MG63 (cell line): Measurements from ENCODE around the gene PLPP4. TPM values are rescaled to one million over a fixed set of nuclear protein-coding genes. Genes with fewer than 3 reads are reported as not detected.
A peak's percentile ranks its signal among the peaks of the same experiment; 100 is the strongest.
"Not testable (repeated sequence)": the region's sequence is repeated elsewhere in the genome, so short reads cannot be mapped to it uniquely, and the experiment has no call there.

Experiments used
- DNase-seq: peaks from one replicate; pipeline ENCODE4 v3.0.0-alpha.2; 2020
- H3K27me3 ChIP-seq: fragments of 250-450 bp; sonication (Bioruptor Pico); 2 replicates; pipeline ENCODE4 v1.5.1; 2020; ENCODE audit warnings: mild to moderate bottlenecking, moderate library complexity
- H3K36me3 ChIP-seq: fragments of 250-450 bp; sonication (Bioruptor Pico); 2 replicates; pipeline ENCODE4 v1.5.1; 2020; ENCODE audit warnings: mild to moderate bottlenecking, moderate library complexity
- H3K4me3 ChIP-seq: fragments of 250-450 bp; sonication (Bioruptor Pico); 2 replicates; pipeline ENCODE4 v1.5.1; 2020; ENCODE audit warnings: mild to moderate bottlenecking, moderate library complexity
- H3K9me3 ChIP-seq: fragments of 250-450 bp; sonication (Bioruptor Pico); 2 replicates; pipeline ENCODE4 v1.5.1; 2020; ENCODE audit warnings: mild to moderate bottlenecking, moderate library complexity
- total RNA-seq: library from RNA; depleted of rRNA; stranded (reverse); fragments of >200 nt; shearing (Covaris generic); gene quantifications from 2 replicates; pipeline ENCODE4 v1.2.3, GENCODE V29; 2014; ENCODE audit warnings: low replicate concordance

Gene PLPP4
- total RNA-seq, 1 experiment from 2014 or later, result 3.4 TPM

- Histone ChIP-seq H3K27me3 (peaks cover 3% of the 10 kb centered on the region; the same call in 1 of the 2 replicates), H3K36me3 (no peaks in the 10 kb centered on the region), H3K9me3 (no peaks in the 10 kb centered on the region), H3K4me3 (no peak overlapping the region)
- DNase-seq, result no peak
Observed at GRCh38 chr10:120503689-120504088, 46.7 kb downstream of the PLPP4 start.

- not testable (repeated sequence) for H3K4me3 ChIP-seq, H3K9me3 ChIP-seq, H3K36me3 ChIP-seq, H3K27me3 ChIP-seq, DNase-seq
Observed at GRCh38 chr10:120504227-120504626, 47.2 kb downstream of the PLPP4 start.

GRCh38 chr10:120505056-120505455 lies 48.0 kb downstream of the PLPP4 start:
- H3K27me3 ChIP-seq, result peaks cover 3% of the 10 kb centered on the region; the same call in 1 of the 2 replicates
- no peaks in the 10 kb centered on the region for H3K9me3 ChIP-seq
- H3K36me3 ChIP-seq, result no peaks in the 10 kb centered on the region
- DNase-seq, result no peak
- H3K4me3 ChIP-seq, result no peak overlapping the region

GRCh38 chr10:120505866-120506265 lies 48.8 kb downstream of the PLPP4 start:
- Histone ChIP-seq H3K27me3 (peaks cover 3% of the 10 kb centered on the region; the same call in 1 of the 2 replicates), H3K4me3 (no peak overlapping the region), H3K36me3 (no peaks in the 10 kb centered on the region), H3K9me3 (no peaks in the 10 kb centered on the region)
- DNase-seq, result no peak

GRCh38 chr10:120506674-120507073 lies 49.6 kb downstream of the PLPP4 start:
- Histone ChIP-seq H3K36me3 (no peaks in the 10 kb centered on the region), H3K27me3 (peaks cover 3% of the 10 kb centered on the region; the same call in 1 of the 2 replicates), H3K4me3 (no peak overlapping the region), H3K9me3 (no peaks in the 10 kb centered on the region)
- no peak for DNase-seq

GRCh38 chr10:120507175-120507574 lies 50.1 kb downstream of the PLPP4 start:
- no peak for DNase-seq
- H3K27me3 ChIP-seq, result peaks cover 3% of the 10 kb centered on the region; the same call in 1 of the 2 replicates
- H3K4me3 ChIP-seq, result no peak overlapping the region
- H3K36me3 ChIP-seq, result no peaks in the 10 kb centered on the region
- H3K9me3 ChIP-seq, result no peaks in the 10 kb centered on the region

GRCh38 chr10:120507651-120508050 lies 50.6 kb downstream of the PLPP4 start:
- no peak for DNase-seq
- H3K36me3 ChIP-seq, result no peaks in the 10 kb centered on the region
- H3K27me3 ChIP-seq, result peaks cover 3% of the 10 kb centered on the region; the same call in 1 of the 2 replicates
- no peak overlapping the region for H3K4me3 ChIP-seq
- H3K9me3 ChIP-seq, result no peaks in the 10 kb centered on the region

GRCh38 chr10:120508393-120508792 lies 51.4 kb downstream of the PLPP4 start:
- Histone ChIP-seq H3K9me3 (no peaks in the 10 kb centered on the region), H3K36me3 (no peaks in the 10 kb centered on the region), H3K4me3 (no peak overlapping the region), H3K27me3 (peaks cover 3% of the 10 kb centered on the region; the same call in 1 of the 2 replicates)
- DNase-seq, result peak; percentile 82

GRCh38 chr10:120508966-120509365 lies 51.9 kb downstream of the PLPP4 start:
- no peaks in the 10 kb centered on the region for H3K36me3 ChIP-seq
- peaks cover 3% of the 10 kb centered on the region; the same call in 1 of the 2 replicates for H3K27me3 ChIP-seq
- no peak overlapping the region for H3K4me3 ChIP-seq
- no peak for DNase-seq
- no peaks in the 10 kb centered on the region for H3K9me3 ChIP-seq

GRCh38 chr10:120511165-120511564 lies 54.1 kb downstream of the PLPP4 start:
- H3K4me3 ChIP-seq, result no peak overlapping the region
- no peaks in the 10 kb centered on the region for H3K36me3 ChIP-seq
- H3K9me3 ChIP-seq, result no peaks in the 10 kb centered on the region
- DNase-seq, result peak; percentile 60
- H3K27me3 ChIP-seq, result no peaks in the 10 kb centered on the region

- no peak overlapping the region for H3K4me3 ChIP-seq
- no peak for DNase-seq
Observed at GRCh38 chr10:120513307-120513796, 56.3 kb downstream of the PLPP4 start.

GRCh38 chr10:120514035-120514620 lies 57.1 kb downstream of the PLPP4 start:
- H3K36me3 ChIP-seq, result no peaks in the 10 kb centered on the region
- no peaks in the 10 kb centered on the region for H3K27me3 ChIP-seq
- H3K9me3 ChIP-seq, result no peaks in the 10 kb centered on the region
- peak; percentile 24 for DNase-seq
- no peak overlapping the region for H3K4me3 ChIP-seq

More at GRCh38 chr10:120513307-120513796, 56.3 kb downstream of the PLPP4 start:
- no peaks in the 10 kb centered on the region for H3K36me3 ChIP-seq
- no peaks in the 10 kb centered on the region for H3K27me3 ChIP-seq
- H3K9me3 ChIP-seq, result no peaks in the 10 kb centered on the region

GRCh38 chr10:120514959-120515358 lies 57.9 kb downstream of the PLPP4 start:
- H3K27me3 ChIP-seq, result no peaks in the 10 kb centered on the region
- no peaks in the 10 kb centered on the region for H3K9me3 ChIP-seq
- H3K4me3 ChIP-seq, result no peak overlapping the region
- no peak for DNase-seq
- H3K36me3 ChIP-seq, result no peaks in the 10 kb centered on the region

- Histone ChIP-seq H3K9me3 (no peaks in the 10 kb centered on the region), H3K4me3 (no peak overlapping the region), H3K27me3 (no peaks in the 10 kb centered on the region), H3K36me3 (no peaks in the 10 kb centered on the region)
- no peak for DNase-seq
Observed at GRCh38 chr10:120515741-120516140, 58.7 kb downstream of the PLPP4 start.

- no peaks in the 10 kb centered on the region for H3K9me3 ChIP-seq
- no peaks in the 10 kb centered on the region for H3K27me3 ChIP-seq
- no peak for DNase-seq
Observed at GRCh38 chr10:120516426-120516825, 59.4 kb downstream of the PLPP4 start.

GRCh38 chr10:120517196-120517595 lies 60.2 kb downstream of the PLPP4 start:
- Histone ChIP-seq H3K9me3 (no peaks in the 10 kb centered on the region), H3K4me3 (no peak overlapping the region), H3K27me3 (no peaks in the 10 kb centered on the region), H3K36me3 (no peaks in the 10 kb centered on the region)
- no peak for DNase-seq

More at GRCh38 chr10:120516426-120516825, 59.4 kb downstream of the PLPP4 start:
- Histone ChIP-seq H3K4me3 (no peak overlapping the region), H3K36me3 (no peaks in the 10 kb centered on the region)

GRCh38 chr10:120517881-120518484 lies 61.0 kb downstream of the PLPP4 start:
- Histone ChIP-seq H3K4me3 (no peak overlapping the region), H3K36me3 (no peaks in the 10 kb centered on the region), H3K9me3 (no peaks in the 10 kb centered on the region), H3K27me3 (no peaks in the 10 kb centered on the region)
- DNase-seq, result no peak

- H3K27me3 ChIP-seq, result no peaks in the 10 kb centered on the region
- DNase-seq, result no peak
- H3K36me3 ChIP-seq, result no peaks in the 10 kb centered on the region
- H3K4me3 ChIP-seq, result no peak overlapping the region
- H3K9me3 ChIP-seq, result no peaks in the 10 kb centered on the region
Observed at GRCh38 chr10:120521880-120522279, 64.9 kb downstream of the PLPP4 start.
